Astrocyte (in vitro differentiated cells and primary cell): Measurements from ENCODE around the gene KRT82.

Source experiments
- EZH2 ChIP-seq: IDR thresholded peaks from 2 replicates; pipeline ENCODE4 v1.6.1; 2012; ENCODE audit warnings: mild to moderate bottlenecking, low read length, inconsistent platforms; ENCODE audit not compliant: insufficient read depth
- TF ChIP-seq, protein P1 (sequence below): IDR thresholded peaks from 2 replicates; pipeline ENCODE4 v1.5.1; 2011; ENCODE audit warnings: low read depth, mild to moderate bottlenecking, inconsistent platforms, low read length, moderate library complexity; ENCODE audit not compliant: insufficient read depth

GRCh38 chr12:52423661-52424500, 17.7 kb upstream of the KRT82 start:
- TF ChIP-seq, protein P1, sequence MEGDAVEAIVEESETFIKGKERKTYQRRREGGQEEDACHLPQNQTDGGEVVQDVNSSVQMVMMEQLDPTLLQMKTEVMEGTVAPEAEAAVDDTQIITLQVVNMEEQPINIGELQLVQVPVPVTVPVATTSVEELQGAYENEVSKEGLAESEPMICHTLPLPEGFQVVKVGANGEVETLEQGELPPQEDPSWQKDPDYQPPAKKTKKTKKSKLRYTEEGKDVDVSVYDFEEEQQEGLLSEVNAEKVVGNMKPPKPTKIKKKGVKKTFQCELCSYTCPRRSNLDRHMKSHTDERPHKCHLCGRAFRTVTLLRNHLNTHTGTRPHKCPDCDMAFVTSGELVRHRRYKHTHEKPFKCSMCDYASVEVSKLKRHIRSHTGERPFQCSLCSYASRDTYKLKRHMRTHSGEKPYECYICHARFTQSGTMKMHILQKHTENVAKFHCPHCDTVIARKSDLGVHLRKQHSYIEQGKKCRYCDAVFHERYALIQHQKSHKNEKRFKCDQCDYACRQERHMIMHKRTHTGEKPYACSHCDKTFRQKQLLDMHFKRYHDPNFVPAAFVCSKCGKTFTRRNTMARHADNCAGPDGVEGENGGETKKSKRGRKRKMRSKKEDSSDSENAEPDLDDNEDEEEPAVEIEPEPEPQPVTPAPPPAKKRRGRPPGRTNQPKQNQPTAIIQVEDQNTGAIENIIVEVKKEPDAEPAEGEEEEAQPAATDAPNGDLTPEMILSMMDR: no peak
- no peak for TF ChIP-seq EZH2
